WTC11 (cell line): ENCODE results near the gene UQCC2.

Experiments used
- ATF1 ChIP-seq: sonication (generic); formaldehyde crosslinking; IDR thresholded peaks from 2 replicates; pipeline ENCODE4 v1.8.1; 2023; ENCODE audit warnings: mild to moderate bottlenecking, moderate library complexity, missing genetic modification reagents
- ELF4 ChIP-seq: sonication (generic); formaldehyde crosslinking; IDR thresholded peaks from 2 replicates; pipeline ENCODE4 v1.8.1; 2022; ENCODE audit warnings: low read depth, mild to moderate bottlenecking, moderate library complexity, missing genetic modification reagents
- ETV6 ChIP-seq: sonication (generic); formaldehyde crosslinking; IDR thresholded peaks from 2 replicates; pipeline ENCODE4 v1.8.1; 2022; ENCODE audit warnings: mild to moderate bottlenecking, missing genetic modification reagents
- RELA ChIP-seq: sonication (generic); formaldehyde crosslinking; IDR thresholded peaks from 2 replicates; pipeline ENCODE4 v1.8.1; 2022; ENCODE audit warnings: missing genetic modification reagents, mild to moderate bottlenecking, borderline replicate concordance
- TP53 ChIP-seq: sonication (generic); formaldehyde crosslinking; IDR thresholded peaks from 2 replicates; pipeline ENCODE4 v1.8.1; 2023; ENCODE audit warnings: mild to moderate bottlenecking, missing genetic modification reagents
- ZNF121 ChIP-seq: sonication (generic); formaldehyde crosslinking; IDR thresholded peaks from 2 replicates; pipeline ENCODE4 v1.8.0; 2023; ENCODE audit warnings: missing genetic modification reagents
- ZNF423 ChIP-seq: fragments of 250-450 bp; sonication (Bioruptor Pico); IDR thresholded peaks from 2 replicates; pipeline ENCODE4 v2.1.2; 2022; ENCODE audit warnings: mild to moderate bottlenecking, moderate library complexity
- TF ChIP-seq, protein P1 (sequence below): fragments of 200-600 bp; IDR thresholded peaks from 2 replicates; pipeline ENCODE4 v1.8.0; 2022; ENCODE audit warnings: antibody characterized with exemption
- TF ChIP-seq, protein P2 (sequence below): sonication (generic); formaldehyde crosslinking; IDR thresholded peaks from 2 replicates; pipeline ENCODE4 v1.8.1; 2023; ENCODE audit warnings: mild to moderate bottlenecking, moderate library complexity, missing genetic modification reagents
- TF ChIP-seq, protein P3 (sequence below): sonication (generic); formaldehyde crosslinking; IDR thresholded peaks from 2 replicates; pipeline ENCODE4 v1.8.0; 2023; ENCODE audit warnings: missing genetic modification reagents
- TF ChIP-seq, protein P4 (sequence below): fragments of 250-450 bp; sonication (Bioruptor Pico); IDR thresholded peaks from 2 replicates; pipeline ENCODE4 v2.1.2; 2022; ENCODE audit warnings: mild to moderate bottlenecking, moderate library complexity
- TF ChIP-seq, protein P5 (sequence below): sonication (generic); formaldehyde crosslinking; IDR thresholded peaks from 2 replicates; pipeline ENCODE4 v1.8.1; 2022; ENCODE audit warnings: low read depth, mild to moderate bottlenecking, moderate library complexity, missing genetic modification reagents, borderline replicate concordance

DNA sequence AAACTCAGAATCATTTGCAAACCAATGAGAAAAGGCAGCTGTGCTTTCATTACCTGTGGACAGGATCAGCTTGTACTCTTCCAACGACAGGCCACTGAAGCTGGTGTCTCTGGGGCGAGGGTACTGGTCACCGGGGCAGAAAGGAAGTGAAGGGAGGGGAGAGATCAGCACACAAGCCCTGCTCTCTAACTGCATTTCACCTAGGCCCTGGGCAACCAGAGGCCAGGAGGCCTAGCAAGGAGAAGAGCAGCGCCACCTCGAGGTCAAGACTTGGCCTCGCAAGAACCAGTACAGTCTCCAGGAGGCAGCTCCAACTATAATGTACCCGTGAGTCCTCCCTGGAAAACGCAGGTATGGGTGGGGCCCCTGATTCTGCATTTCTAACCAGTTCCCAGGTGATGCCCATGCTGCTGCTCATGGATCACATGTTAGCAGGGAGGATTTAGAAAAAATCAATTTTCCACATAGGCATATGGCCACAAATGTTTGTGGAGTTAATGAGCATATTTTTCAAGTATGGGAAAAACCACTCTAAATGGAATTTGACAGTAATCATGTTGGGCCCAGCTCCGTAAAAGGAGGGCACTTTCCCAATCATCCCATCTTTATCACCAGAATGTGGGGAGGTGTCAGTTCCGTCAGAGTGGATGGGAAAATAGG is 11.0 kb downstream of the UQCC2 start:
- no peak for TF ChIP-seq ATF1 (CRISPR knock-in tag)
- no peak for TF ChIP-seq RELA (CRISPR knock-in tag)
- TF ChIP-seq, protein P1, sequence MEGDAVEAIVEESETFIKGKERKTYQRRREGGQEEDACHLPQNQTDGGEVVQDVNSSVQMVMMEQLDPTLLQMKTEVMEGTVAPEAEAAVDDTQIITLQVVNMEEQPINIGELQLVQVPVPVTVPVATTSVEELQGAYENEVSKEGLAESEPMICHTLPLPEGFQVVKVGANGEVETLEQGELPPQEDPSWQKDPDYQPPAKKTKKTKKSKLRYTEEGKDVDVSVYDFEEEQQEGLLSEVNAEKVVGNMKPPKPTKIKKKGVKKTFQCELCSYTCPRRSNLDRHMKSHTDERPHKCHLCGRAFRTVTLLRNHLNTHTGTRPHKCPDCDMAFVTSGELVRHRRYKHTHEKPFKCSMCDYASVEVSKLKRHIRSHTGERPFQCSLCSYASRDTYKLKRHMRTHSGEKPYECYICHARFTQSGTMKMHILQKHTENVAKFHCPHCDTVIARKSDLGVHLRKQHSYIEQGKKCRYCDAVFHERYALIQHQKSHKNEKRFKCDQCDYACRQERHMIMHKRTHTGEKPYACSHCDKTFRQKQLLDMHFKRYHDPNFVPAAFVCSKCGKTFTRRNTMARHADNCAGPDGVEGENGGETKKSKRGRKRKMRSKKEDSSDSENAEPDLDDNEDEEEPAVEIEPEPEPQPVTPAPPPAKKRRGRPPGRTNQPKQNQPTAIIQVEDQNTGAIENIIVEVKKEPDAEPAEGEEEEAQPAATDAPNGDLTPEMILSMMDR: peak; percentile 66
- TF ChIP-seq, protein P2, sequence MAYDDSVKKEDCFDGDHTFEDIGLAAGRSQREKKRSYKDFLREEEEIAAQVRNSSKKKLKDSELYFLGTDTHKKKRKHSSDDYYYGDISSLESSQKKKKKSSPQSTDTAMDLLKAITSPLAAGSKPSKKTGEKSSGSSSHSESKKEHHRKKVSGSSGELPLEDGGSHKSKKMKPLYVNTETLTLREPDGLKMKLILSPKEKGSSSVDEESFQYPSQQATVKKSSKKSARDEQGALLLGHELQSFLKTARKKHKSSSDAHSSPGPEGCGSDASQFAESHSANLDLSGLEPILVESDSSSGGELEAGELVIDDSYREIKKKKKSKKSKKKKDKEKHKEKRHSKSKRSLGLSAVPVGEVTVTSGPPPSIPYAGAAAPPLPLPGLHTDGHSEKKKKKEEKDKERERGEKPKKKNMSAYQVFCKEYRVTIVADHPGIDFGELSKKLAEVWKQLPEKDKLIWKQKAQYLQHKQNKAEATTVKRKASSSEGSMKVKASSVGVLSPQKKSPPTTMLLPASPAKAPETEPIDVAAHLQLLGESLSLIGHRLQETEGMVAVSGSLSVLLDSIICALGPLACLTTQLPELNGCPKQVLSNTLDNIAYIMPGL (CRISPR knock-in tag): no peak
- TF ChIP-seq ELF4 (CRISPR knock-in tag): no peak
- no peak for TF ChIP-seq ZNF423 (CRISPR knock-in tag)
- TF ChIP-seq, protein P3, sequence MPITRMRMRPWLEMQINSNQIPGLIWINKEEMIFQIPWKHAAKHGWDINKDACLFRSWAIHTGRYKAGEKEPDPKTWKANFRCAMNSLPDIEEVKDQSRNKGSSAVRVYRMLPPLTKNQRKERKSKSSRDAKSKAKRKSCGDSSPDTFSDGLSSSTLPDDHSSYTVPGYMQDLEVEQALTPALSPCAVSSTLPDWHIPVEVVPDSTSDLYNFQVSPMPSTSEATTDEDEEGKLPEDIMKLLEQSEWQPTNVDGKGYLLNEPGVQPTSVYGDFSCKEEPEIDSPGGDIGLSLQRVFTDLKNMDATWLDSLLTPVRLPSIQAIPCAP (CRISPR knock-in tag): no peak
- no peak for TF ChIP-seq ETV6 (CRISPR knock-in tag)
- no peak for TF ChIP-seq ZNF121 (CRISPR knock-in tag)
- TF ChIP-seq, protein P4, sequence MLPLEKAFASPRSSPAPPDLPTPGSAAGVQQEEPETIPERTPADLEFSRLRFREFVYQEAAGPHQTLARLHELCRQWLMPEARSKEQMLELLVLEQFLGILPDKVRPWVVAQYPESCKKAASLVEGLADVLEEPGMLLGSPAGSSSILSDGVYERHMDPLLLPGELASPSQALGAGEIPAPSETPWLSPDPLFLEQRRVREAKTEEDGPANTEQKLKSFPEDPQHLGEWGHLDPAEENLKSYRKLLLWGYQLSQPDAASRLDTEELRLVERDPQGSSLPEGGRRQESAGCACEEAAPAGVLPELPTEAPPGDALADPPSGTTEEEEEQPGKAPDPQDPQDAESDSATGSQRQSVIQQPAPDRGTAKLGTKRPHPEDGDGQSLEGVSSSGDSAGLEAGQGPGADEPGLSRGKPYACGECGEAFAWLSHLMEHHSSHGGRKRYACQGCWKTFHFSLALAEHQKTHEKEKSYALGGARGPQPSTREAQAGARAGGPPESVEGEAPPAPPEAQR (CRISPR knock-in tag): no peak
- TF ChIP-seq TP53 (CRISPR knock-in tag): no peak
- TF ChIP-seq, protein P5, sequence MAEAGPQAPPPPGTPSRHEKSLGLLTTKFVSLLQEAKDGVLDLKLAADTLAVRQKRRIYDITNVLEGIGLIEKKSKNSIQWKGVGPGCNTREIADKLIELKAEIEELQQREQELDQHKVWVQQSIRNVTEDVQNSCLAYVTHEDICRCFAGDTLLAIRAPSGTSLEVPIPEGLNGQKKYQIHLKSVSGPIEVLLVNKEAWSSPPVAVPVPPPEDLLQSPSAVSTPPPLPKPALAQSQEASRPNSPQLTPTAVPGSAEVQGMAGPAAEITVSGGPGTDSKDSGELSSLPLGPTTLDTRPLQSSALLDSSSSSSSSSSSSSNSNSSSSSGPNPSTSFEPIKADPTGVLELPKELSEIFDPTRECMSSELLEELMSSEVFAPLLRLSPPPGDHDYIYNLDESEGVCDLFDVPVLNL (CRISPR knock-in tag): no peak
